Stimulated activated CD8-positive, alpha-beta memory T cell treated with anti-CD3 and anti-CD28 coated beads, Interleukin-2, amount 100 ng/mL, for 48 hours (primary cell): ENCODE measurements around the gene PAQR4.
"Not testable (repeated sequence)": the region's sequence is repeated elsewhere in the genome, so short reads cannot be mapped to it uniquely, and the experiment has no call there.

Experiments used
- DNase-seq, 2 donors: peaks; one replicate each; pipeline ENCODE4 v3.0.0-alpha.2; 2020; ENCODE audit warnings: low read depth in 2 of 2

Gene PAQR4

DNA sequence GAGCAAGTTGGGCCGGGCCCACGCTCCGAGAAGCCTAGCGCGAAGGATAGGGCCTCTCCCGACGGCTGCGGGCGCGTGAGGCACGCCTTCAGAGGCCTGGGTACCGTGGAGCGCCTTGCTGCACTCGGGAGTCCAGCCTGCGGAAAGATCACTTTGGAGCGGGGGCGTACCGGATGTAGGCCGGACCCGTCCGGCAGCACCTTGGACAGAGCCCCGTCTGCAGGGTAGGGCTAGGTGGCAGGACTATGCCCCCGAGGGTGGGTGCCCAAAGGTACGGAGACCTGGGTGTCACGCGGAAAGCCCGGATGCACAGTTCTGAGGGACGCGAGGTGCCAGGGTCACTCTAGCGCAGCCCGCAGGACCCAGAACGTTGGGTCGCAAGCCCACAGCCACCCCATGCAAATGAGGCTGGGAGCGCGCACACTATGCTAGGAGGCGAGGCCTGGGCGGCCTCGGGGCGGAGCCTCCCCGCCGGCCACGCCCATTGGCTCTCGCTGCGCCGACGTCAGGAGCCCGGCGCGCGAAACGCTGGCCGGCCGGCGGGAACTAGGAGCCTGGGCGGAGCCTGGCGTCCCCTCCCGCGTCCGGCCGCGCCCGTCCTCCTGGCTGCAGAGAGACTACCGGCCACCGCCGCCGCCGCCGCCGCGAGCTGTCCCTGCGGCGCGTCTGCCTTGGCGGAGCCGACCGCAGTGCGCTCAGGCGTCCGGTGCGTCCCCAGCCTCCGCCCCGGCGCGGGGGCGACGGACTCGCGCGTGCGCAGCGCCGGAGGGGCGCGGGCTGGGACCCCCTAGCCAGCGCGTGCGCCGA is at the start of gene PAQR4:
PAQR4 (plus strand) TSS at position 611 of the 807 bp plus-strand sequence. CDS start 327 bp downstream, outside the sequence.
- DNase-seq = peak; percentile 81 to 82

DNA sequence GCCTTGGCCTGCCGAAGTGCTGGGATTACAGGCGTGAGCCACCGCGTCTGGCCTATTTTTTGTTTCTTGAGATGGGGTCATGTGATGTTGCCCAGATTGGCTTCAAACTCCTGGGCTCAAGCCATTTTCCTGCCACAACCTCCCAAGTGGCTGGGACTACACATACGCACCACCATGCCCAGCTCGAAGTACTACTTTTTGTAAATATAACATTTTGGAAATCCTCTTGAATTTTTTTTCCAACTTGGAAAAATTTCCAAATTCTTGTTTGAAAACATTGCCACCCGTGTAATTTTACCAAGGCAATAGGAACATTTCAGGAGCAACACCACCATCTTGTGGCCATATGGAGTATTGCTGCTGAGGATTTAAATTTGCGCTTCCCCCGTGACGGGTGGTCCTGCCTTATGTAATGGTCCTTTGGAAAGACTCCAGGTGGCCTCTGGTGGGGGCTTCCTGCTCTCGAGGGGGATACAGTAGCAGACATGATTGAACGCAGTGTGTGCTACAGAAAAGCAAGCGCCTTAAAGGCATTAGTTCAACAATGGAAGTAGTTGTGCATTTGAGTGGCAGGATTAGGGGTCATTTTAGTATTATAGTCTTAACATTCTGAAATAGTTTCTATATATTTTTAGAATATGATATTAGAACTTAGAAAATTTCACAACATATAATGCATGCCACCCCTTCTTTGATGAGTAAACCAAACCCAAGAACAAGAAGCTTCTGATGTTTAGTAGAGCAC is 49.5 kb upstream of the PAQR4 start:
- DNase-seq = peak; percentile 26 to 32

GRCh38 chr16:2923481-2923880 is 45.7 kb upstream of the PAQR4 start:
- DNase-seq = no peak

- DNase-seq = no peak
Observed at GRCh38 chr16:2924901-2925755, 44.0 kb upstream of the PAQR4 start.

DNA sequence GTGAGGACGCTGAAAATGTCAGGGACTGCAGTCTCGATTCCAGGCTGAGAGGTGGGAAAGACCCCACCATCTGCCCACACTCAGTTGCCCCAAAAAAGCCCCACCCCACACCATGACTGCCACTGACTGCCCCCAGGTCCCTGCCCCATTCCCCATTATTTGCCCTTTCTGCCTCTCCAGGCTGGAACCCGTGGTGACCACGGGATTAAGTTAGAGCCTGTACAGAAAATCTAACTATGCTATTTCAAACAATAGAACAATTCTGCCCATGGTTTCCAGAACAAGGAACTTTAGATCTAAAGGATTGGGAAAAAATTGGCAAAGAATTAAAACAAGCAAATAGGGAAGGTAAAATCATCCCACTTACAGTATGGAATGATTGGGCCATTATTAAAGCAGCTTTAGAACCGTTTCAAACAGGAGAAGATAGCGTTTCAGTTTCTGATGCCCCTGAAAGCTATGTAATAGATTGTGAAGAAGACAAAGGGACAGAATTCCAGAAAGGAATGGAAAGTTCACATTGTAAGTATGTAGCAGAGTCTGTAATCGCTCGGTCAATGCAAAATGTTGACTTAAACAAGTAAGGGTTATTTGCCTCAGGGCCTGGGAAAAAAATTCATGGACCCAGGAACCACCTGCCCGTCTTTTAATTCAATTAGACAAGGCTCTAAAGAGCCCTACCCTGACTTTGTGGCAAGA is 43.0 kb upstream of the PAQR4 start:
- DNase-seq = no peak

GRCh38 chr16:2926650-2926999 is 42.5 kb upstream of the PAQR4 start:
- DNase-seq = no peak

DNA sequence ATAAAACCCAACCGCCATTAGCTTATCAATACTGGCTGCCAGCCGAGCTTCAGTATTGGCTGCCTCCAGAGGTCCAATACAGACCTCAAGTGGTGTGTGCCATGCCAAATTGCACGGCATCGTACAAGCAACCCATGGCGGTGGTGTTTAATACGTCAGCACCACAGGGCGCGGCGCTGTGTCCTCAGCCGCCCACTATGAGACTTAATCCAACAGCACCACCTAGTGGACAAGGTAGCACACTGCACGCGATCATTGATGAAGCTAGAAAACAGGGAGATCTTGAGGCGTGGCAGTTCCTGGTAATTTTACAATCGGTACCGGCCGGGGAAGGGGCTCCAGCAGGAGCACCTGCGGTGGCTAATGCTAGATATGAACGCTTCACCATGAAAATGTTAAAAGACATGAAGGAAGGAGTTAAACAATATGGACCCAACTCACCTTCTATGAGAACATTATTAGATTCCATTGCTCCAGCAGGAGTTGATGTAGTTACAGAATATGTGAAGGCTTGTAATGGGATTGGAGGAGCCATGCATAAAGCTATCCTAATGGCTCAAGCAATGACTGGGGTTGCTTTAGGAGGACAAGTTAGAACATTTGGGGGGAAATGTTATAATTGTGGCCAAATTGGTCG is 42.0 kb upstream of the PAQR4 start:
- peak; percentile 69 to 86 for DNase-seq

DNA sequence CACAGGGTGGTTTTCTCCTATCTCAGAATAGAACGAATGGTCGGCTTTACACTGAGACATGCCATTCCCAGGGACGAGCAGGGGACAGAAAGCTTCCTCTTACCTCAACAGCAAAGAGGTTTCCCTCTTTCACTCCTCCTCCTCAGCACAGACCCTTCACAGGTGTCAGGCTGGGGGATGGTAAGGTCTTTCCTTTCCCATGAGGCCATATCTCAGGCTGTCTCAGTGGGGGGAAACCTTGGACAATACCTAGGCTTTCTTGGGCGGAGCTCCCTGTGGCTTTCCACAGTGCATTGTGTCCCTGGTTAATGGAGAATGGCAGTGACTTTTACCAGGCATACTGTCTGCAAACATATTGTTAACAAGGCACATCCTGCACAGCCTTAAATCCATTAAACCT is 41.0 kb upstream of the PAQR4 start:
- not testable (repeated sequence) for DNase-seq

- DNase-seq = no peak
Observed at GRCh38 chr16:2928796-2929195, 40.4 kb upstream of the PAQR4 start.

DNA sequence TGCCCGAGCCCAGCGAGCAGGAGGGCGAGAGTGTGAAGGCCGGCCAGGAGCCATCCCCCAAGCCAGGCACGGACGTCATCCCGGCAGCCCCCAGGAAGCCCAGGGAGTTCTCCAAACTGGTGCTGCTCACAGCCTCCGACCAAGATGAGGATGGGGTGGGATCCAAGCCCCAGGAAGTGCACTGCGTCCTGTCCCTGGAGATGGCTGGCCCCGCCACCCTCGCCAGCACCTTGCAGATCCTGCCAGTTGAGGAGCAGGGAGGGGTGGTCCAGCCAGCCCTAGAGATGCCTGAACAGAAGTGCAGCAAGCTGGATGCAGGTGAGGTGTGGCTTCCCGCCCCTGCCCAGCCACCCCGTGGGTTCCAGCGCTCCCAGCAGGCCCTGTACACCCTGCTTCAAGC is 39.5 kb upstream of the PAQR4 start:
- no peak for DNase-seq

GRCh38 chr16:2930236-2930635 is 38.9 kb upstream of the PAQR4 start:
- DNase-seq = no peak

DNA sequence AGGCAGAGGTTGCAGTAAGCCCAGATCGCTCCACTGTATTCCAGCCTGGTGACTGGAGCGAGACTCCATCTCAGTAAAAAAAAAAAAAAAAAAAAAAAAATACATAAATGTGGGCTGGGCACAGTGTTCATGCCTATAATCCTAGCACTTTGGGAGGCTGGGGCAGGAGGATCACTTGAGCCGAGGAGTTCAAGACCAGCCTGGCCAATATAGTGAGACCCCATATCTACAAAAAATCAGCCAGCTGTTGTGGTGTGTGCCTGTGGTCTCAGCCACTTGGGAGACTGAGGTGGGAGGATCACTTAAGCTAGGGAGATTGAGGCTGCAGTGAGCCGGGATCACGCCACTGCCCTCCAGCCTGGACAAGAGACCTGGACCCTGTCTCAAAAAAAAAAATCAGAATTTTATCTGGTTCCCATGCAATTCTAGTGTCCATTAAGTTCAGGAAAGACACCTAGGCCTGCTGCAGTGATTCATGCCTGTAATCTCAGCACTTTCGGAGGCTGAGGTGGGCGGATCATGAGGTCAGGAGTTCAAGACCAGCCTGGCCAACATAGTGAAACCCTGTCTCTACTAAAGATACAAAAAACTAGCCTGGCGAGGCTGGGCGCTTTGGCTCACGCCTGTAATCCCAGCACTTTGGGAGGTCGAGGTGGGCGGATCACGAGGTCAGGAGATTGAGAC is 37.8 kb upstream of the PAQR4 start:
- not testable (repeated sequence) for DNase-seq

DNA sequence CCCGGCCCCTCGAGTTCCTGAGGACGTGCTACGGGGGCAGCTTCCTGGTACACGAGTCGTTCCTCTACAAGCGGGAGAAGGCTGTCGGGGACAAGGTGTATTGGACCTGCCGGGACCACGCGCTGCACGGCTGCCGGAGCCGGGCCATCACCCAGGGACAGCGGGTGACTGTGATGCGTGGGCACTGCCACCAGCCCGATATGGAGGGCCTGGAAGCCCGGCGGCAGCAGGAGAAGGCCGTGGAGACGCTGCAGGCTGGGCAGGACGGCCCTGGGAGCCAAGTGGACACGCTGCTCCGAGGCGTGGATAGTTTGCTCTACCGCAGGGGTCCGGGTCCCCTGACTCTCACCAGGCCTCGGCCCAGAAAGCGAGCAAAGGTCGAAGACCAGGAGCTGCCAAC is 36.0 kb upstream of the PAQR4 start:
- no peak for DNase-seq

DNA sequence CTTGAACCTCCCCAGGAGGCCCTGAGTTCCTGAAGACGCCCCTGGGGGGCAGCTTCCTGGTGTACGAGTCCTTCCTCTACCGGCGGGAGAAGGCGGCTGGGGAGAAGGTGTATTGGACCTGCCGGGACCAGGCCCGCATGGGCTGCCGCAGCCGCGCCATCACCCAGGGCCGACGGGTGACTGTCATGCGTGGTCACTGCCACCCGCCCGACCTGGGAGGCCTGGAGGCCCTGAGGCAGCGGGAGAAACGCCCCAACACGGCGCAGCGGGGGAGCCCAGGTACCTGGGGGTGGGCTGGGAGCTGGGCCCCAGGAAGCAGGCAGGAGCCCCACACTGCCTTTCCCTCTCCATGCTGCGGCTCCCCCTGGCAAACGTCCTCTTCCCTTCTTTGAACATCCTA is 35.4 kb upstream of the PAQR4 start:
- DNase-seq = no peak

GRCh38 chr16:2934450-2934849 is 34.7 kb upstream of the PAQR4 start:
- DNase-seq = no peak

GRCh38 chr16:2936436-2937011 is 32.6 kb upstream of the PAQR4 start:
- DNase-seq = no peak

GRCh38 chr16:2937170-2937569 is 32.0 kb upstream of the PAQR4 start:
- no peak for DNase-seq

- no peak for DNase-seq
Observed at GRCh38 chr16:2938206-2938605, 30.9 kb upstream of the PAQR4 start.

DNA sequence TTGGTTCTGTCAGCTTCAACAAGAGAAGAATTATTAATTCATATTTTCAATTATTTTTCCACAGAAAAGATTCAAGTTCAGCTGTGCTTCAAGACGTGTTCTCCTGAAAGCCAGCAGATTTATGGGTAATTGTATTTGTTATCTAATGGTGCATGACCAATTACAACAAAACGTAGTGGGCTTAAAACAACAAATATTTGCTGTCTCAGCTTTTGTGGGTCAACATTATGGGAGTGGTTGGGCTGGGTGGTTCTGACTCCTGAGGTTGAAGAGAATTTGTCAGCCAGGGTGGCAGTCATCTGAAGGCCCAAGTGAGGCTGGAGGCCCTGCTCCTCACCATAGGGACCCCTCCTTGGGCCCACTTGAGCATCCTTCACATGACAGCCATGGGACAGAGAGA is 29.2 kb upstream of the PAQR4 start:
- no peak for DNase-seq

DNA sequence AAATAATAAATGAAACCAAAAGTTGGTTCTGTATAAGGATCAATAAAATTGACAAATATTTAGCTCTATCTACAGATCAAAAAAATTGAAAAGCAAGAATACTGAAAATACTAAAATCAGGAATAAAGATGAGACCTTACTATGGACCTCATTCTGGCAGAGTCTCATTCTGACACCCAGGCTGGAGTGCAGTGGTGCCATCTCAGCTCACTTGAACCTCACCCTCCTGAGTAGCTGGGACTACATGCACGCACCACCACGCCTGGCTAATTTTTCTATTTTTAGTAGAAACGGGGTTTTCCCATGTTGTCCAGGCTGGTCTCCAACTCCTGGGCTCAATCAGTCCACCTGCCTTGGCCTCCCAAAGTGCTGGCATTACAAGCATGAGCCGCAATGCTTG is 27.1 kb upstream of the PAQR4 start:
- no peak for DNase-seq
